Nephron progenitor cell (in vitro differentiated cells): ENCODE data around the gene NTM.

Experiments
- DNase-seq: peaks from one replicate; pipeline ENCODE4 v3.0.0; 2021
- H3K27ac Mint-ChIP-seq: 2 replicates; pipeline ENCODE4 v1.8.0; 2021; ENCODE audit warnings: mild to moderate bottlenecking, moderate library complexity, mixed read lengths
- H3K27me3 Mint-ChIP-seq: 2 replicates; pipeline ENCODE4 v1.8.0; 2021; ENCODE audit warnings: mild to moderate bottlenecking, low read depth, mixed read lengths; ENCODE audit not compliant: poor library complexity
- H3K36me3 Mint-ChIP-seq: 2 replicates; pipeline ENCODE4 v1.8.0; 2021; ENCODE audit warnings: low read depth, mixed read lengths
- H3K4me1 Mint-ChIP-seq: 2 replicates; pipeline ENCODE4 v1.8.0; 2021; ENCODE audit warnings: mixed read lengths
- H3K4me3 Mint-ChIP-seq: 2 replicates; pipeline ENCODE4 v1.8.0; 2021; ENCODE audit warnings: mild to moderate bottlenecking, moderate library complexity, mixed read lengths
- H3K9me3 Mint-ChIP-seq: 2 replicates; pipeline ENCODE4 v1.8.0; 2021; ENCODE audit warnings: mild to moderate bottlenecking, moderate library complexity, mixed read lengths
- TF ChIP-seq, protein P1 (sequence below): fragments of 200-600 bp; sonication (generic); IDR thresholded peaks from 2 replicates; pipeline ENCODE4 v1.5.0; 2021; ENCODE audit warnings: antibody characterized with exemption

Gene NTM

DNA sequence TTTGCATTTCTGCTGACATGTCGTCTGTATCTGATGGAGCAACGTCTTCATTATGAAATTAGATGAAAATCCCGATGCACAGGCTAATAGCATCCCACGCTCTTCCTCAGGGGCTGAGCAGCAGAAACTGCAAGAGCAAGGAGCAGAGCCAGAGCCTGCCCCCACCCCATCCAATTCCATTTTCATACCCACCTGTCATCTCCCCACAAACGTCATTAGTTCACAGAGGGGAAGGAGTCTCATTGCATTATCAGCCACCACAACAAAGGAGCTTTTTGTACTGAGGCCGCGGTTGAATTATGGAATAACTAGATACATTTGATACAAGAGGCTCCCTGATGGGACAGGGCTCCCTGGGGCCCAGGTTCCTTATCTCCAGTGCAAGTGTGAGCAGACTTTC is 515.0 kb downstream of the NTM start:
- H3K27ac Mint-ChIP-seq = no peak overlapping the region

DNA sequence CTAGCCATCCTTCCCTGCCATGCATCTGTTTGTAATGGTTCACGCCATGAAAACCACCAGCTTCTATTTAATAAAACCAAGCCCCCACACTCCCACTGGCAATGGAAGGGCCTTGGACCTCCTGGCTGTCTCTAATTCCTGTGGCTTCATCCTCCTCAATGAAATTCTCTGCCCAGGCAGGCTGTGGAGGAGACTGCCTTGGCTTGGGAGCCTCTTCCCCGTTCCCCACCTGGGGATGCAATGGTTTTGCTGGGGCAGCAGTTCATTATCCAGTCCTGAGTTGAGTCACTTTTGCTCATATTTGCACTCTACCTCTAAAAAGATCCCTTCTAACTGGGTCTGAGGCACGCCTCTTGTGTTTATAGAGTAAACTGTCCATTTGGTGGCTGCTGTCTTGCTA is 515.8 kb downstream of the NTM start:
- no peak for DNase-seq
- H3K36me3 Mint-ChIP-seq = no peaks in the 10 kb centered on the region
- H3K4me3 Mint-ChIP-seq = no peak overlapping the region
- no peak overlapping the region for H3K27ac Mint-ChIP-seq
- H3K4me1 Mint-ChIP-seq = peaks cover 8% of the 10 kb centered on the region
- H3K9me3 Mint-ChIP-seq = no peaks in the 10 kb centered on the region
- H3K27me3 Mint-ChIP-seq = peaks cover 28% of the 10 kb centered on the region
- TF ChIP-seq, protein P1, sequence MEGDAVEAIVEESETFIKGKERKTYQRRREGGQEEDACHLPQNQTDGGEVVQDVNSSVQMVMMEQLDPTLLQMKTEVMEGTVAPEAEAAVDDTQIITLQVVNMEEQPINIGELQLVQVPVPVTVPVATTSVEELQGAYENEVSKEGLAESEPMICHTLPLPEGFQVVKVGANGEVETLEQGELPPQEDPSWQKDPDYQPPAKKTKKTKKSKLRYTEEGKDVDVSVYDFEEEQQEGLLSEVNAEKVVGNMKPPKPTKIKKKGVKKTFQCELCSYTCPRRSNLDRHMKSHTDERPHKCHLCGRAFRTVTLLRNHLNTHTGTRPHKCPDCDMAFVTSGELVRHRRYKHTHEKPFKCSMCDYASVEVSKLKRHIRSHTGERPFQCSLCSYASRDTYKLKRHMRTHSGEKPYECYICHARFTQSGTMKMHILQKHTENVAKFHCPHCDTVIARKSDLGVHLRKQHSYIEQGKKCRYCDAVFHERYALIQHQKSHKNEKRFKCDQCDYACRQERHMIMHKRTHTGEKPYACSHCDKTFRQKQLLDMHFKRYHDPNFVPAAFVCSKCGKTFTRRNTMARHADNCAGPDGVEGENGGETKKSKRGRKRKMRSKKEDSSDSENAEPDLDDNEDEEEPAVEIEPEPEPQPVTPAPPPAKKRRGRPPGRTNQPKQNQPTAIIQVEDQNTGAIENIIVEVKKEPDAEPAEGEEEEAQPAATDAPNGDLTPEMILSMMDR = no peak

More for the DNA sequence above, 515.0 kb downstream of the NTM start:
- DNase-seq = no peak
- H3K27me3 Mint-ChIP-seq = peaks cover 31% of the 10 kb centered on the region
- H3K9me3 Mint-ChIP-seq = no peaks in the 10 kb centered on the region
- TF ChIP-seq, protein P1 = no peak
- H3K36me3 Mint-ChIP-seq = no peaks in the 10 kb centered on the region
- H3K4me3 Mint-ChIP-seq = no peak overlapping the region
- peaks cover 14% of the 10 kb centered on the region for H3K4me1 Mint-ChIP-seq

DNA sequence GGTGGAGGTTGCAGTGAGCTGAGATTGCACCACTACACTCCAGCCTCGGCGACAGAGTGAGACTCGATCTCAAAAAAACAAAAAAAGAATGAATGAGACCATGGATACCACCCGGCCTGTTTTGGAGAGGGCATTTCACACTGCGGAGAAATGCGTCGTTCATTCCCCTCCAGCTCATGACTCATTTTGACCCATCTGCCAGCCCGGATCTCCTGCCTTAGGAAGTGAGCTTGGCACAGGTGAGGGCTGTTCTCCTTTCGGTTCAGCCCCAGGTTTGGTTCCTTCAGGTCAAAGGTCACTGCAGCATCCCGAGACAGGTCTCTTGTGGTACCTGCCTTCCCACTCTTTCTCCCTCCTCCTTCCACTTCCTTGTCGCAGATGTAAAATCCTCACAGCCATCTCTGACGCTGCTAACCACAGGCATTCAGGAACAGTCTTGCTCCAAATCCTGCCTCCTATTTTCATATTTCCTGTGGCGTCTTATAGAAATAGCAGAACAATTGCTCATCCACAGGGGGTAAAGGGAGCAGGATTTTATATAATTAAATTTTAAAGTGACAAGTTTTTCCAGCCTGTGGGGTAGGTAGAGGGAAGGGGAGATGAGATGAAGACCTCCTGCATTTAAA is 517.9 kb downstream of the NTM start:
- H3K27me3 Mint-ChIP-seq = peaks cover 28% of the 10 kb centered on the region
- H3K4me1 Mint-ChIP-seq = peaks cover 14% of the 10 kb centered on the region
- no peaks in the 10 kb centered on the region for H3K36me3 Mint-ChIP-seq
- DNase-seq = no peak
- no peaks in the 10 kb centered on the region for H3K9me3 Mint-ChIP-seq
- TF ChIP-seq, protein P1 = no peak
- no peak overlapping the region for H3K27ac Mint-ChIP-seq
- H3K4me3 Mint-ChIP-seq = no peak overlapping the region

DNA sequence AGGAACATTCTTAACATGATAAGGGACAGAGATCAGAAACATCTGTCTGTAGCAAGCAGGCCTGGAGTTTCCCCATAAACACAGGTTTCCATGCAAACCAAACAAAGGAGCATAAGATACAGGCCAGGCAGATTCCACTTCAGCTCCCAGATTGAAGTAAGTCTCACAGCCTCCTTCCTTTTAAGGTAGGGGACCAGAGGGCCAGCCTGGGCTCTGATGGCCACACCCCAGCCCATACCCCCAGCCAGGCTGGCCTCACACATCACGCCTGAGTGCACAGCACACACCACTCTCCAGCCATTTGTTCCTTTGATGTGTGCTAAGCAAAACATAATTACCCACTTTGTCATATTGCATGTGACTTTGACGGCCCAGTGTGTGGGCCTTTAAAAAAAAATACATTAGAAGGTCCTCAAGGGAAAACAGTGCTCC is 518.7 kb downstream of the NTM start:
- Mint-ChIP-seq H3K27ac (no peak overlapping the region), H3K27me3 (peaks cover 31% of the 10 kb centered on the region), H3K4me1 (peaks cover 17% of the 10 kb centered on the region), H3K4me3 (no peak overlapping the region), H3K9me3 (no peaks in the 10 kb centered on the region), H3K36me3 (no peaks in the 10 kb centered on the region)
- DNase-seq = peak; percentile 34
- TF ChIP-seq, protein P1 = no peak

DNA sequence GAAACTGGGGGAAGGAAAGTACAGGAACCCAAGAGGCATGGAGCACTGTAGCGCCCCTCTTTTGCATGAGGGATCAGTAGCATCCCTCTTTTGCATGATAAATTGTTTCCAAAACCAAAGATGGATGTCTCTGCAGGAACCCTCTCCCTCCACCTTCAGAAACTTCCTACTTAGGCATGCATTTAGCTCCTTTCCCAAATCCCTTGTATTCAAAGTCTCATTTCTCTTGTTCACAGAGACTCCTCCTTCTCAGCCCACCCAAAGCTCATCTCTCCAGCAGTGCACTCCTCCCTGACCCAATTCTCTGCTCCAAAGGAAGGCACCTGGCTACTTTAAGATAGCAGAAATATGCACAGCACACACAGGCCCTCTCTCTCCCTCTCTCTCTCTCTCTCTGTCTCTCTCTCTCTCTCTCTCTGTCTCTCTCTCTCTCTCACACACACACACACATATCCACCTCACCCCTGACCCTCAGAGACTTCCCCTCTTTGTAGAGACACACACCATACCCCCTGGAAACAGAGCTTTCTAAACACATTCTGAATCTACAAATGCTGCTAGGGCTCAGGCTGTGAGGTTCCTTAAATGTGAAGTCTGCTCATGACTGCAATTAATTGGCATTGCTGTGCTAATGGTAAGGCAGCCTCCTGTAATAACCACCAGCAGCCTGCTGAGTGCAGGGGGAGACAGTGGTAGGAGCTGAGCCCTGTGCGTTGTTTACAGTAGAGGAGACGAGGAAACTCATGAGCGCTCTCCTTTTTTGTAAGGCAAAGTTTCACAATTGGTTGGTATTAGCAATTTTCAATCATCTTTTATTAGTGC is 519.6 kb downstream of the NTM start:
- Mint-ChIP-seq H3K4me1 (peaks cover 21% of the 10 kb centered on the region), H3K27ac (no peak overlapping the region), H3K9me3 (no peaks in the 10 kb centered on the region), H3K27me3 (peaks cover 36% of the 10 kb centered on the region), H3K36me3 (no peaks in the 10 kb centered on the region), H3K4me3 (no peak overlapping the region)
- TF ChIP-seq, protein P1 = no peak
- no peak for DNase-seq
